CD4-positive, alpha-beta memory T cell (primary cell): ENCODE measurements around the gene RPS3. TPM values are rescaled to one million over a fixed set of nuclear protein-coding genes. Genes with fewer than 3 reads are reported as not detected.

Experiments used
- CTCF ChIA-PET: fragments of 350-600 bp; sonication (Branson Sonifier 250); formaldehyde crosslinking; loops from one replicate; lab custom pipeline; 2021; ENCODE audit warnings: inconsistent platforms; ENCODE audit not compliant: partially characterized antibody; lab: Charles Lee
- POLR2A ChIA-PET: fragments of 350-600 bp; sonication (Branson Sonifier 250); formaldehyde crosslinking; loops from one replicate; lab custom pipeline; 2021; ENCODE audit not compliant: partially characterized antibody; lab: Charles Lee
- DNase-seq, 5 donors: peaks; one replicate each; pipeline versions ENCODE4 v3.0.0 to v3.0.0-alpha.2; 2020 to 2022; ENCODE audit warnings: mixed read lengths in 1 of 5
- H3K27ac ChIP-seq: one replicate; pipeline ENCODE4 v1.7.0; 2013; ENCODE audit warnings: low read depth, low read length
- H3K27me3 ChIP-seq: 2 replicates; pipeline ENCODE4 v1.7.0; 2013; ENCODE audit warnings: mild to moderate bottlenecking, low read length, moderate library complexity; ENCODE audit not compliant: insufficient read depth
- H3K36me3 ChIP-seq: 2 replicates; pipeline ENCODE4 v1.7.0; 2013; ENCODE audit warnings: mild to moderate bottlenecking, low read length, moderate library complexity; ENCODE audit not compliant: insufficient read depth
- H3K4me1 ChIP-seq: 2 replicates; pipeline ENCODE4 v1.7.0; 2013; ENCODE audit warnings: mild to moderate bottlenecking, low read length, moderate library complexity; ENCODE audit not compliant: insufficient read depth
- H3K4me3 ChIP-seq, 2 donors: one replicate each; pipeline ENCODE4 v1.7.0; 2013; ENCODE audit warnings: low read length in 2 of 2, mild to moderate bottlenecking in 1 of 2
- H3K9me3 ChIP-seq, 2 donors: one replicate each; pipeline ENCODE4 v1.7.0; 2013; ENCODE audit warnings: low read length in 2 of 2, control low read depth in 1 of 2; ENCODE audit not compliant: control insufficient read depth in 1 of 2
- H3K27ac Mint-ChIP-seq, 7 donors: one replicate each; pipeline ENCODE4 v1.8.0; 2020 to 2021; ENCODE audit warnings: mixed read lengths in 7 of 7, mild to moderate bottlenecking in 6 of 7, inconsistent platforms in 3 of 7, moderate library complexity in 3 of 7
- H3K27me3 Mint-ChIP-seq, 2 donors: one replicate each; pipeline ENCODE4 v1.8.0; 2020 to 2021; ENCODE audit warnings: mixed read lengths in 2 of 2
- H3K36me3 Mint-ChIP-seq, 2 donors: one replicate each; pipeline ENCODE4 v1.8.0; 2020 to 2021; ENCODE audit warnings: mixed read lengths in 2 of 2, inconsistent platforms in 1 of 2, mild to moderate bottlenecking in 1 of 2
- H3K4me1 Mint-ChIP-seq, 4 donors: one replicate each; pipeline ENCODE4 v1.8.0; 2020 to 2021; ENCODE audit warnings: mixed read lengths in 4 of 4, mild to moderate bottlenecking in 1 of 4
- H3K4me3 Mint-ChIP-seq, 8 donors: one replicate each; pipeline ENCODE4 v1.8.0; 2020 to 2021; ENCODE audit warnings: mixed read lengths in 8 of 8, mild to moderate bottlenecking in 7 of 8, moderate library complexity in 6 of 8, inconsistent platforms in 3 of 8
- H3K9me3 Mint-ChIP-seq, 8 donors: one replicate each; pipeline ENCODE4 v1.8.0; 2020 to 2021; ENCODE audit warnings: mixed read lengths in 8 of 8, mild to moderate bottlenecking in 5 of 8, inconsistent platforms in 3 of 8, moderate library complexity in 1 of 8
- intact Hi-C: fragments of 100-400 bp; cut with micrococcal nuclease; formaldehyde crosslinking; loops from one replicate; pipeline ENCODE4 v1.15.1; 2023
- polyA plus RNA-seq, 2 donors: library from polyadenylated mRNA; unstranded; fragments of 300-500 nt; fragmentation: Illumina TruSeq; gene quantifications; one replicate each; pipeline ENCODE4 v1.2.3, GENCODE V29; 2021
- total RNA-seq, 2 experiments: library from RNA; stranded (reverse); gene quantifications; one replicate each; pipeline ENCODE4 v1.2.3, GENCODE V29; 2021

Gene RPS3
- total and polyA plus RNA-seq, 4 experiments from 2014 or later, result 4,846 to 5,812 (median 5,249) TPM

DNA sequence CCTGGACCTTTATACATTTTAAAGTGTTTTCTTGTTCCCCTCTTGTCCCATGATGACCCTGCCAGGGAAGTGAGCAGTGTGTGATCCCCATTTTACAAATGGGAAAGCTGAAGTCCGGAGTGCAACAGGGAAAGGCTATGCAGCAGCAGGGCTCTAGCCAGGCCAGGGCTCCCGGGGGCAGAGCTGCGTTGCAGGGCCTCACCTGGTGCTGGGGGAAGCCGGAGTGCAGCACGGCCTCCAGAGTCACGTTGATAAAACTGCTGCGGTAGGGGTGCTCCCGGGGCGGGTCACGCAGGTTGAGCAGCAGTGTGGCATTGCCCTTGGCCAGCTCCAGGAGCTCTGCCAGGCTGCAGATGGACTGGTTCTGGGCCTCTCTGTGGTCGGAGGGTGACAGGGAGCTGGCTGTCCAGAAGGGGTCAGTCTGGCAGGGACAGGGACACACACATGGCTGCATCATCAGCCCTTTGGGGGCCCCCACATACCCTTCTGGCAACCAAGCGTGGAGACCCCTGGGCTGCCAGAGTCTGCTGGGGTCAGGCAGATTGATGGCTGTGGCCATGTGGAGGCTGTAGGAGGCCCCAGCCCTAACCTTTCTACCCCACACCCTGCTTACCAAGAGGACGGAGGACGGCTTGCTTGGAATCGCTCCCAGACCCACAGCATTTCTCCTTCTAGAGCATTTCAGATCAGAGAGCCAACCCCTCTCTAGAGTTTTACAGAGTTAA, 43.0 kb downstream of the RPS3 start:
- Mint-ChIP-seq H3K4me3 (no peak overlapping the region), H3K36me3 (peaks cover 16 to 32% of the 10 kb centered on the region in 2 donors), H3K4me1 (peaks cover 0 to 7% (median 3%) of the 10 kb centered on the region in 4 donors), H3K27ac (no peak overlapping the region), H3K9me3 (no peaks in the 10 kb centered on the region), H3K27me3 (no peaks in the 10 kb centered on the region)
- CTCF ChIA-PET, result interaction anchor here (4.6 to 8.3 kb wide), 3 partner anchors 53 to 134 kb away, joined by 28 to 301 read pairs (median 36); no protein-coding TSS in a partner anchor
- Histone ChIP-seq H3K27me3 (no peaks in the 10 kb centered on the region), H3K36me3 (peaks cover 4% of the 10 kb centered on the region), H3K4me1 (peaks cover 5% of the 10 kb centered on the region), H3K9me3 (no peaks in the 10 kb centered on the region), H3K27ac (no peak overlapping the region), H3K4me3 (no peak overlapping the region)
- intact Hi-C loops, result no loop called here
- POLR2A ChIA-PET, result interaction anchor here (1.1 kb wide), 1 partner anchor 83 kb away, joined by 3 read pairs; the partner anchor contains the start of gene GDPD5
- DNase-seq, result no peak

DNA sequence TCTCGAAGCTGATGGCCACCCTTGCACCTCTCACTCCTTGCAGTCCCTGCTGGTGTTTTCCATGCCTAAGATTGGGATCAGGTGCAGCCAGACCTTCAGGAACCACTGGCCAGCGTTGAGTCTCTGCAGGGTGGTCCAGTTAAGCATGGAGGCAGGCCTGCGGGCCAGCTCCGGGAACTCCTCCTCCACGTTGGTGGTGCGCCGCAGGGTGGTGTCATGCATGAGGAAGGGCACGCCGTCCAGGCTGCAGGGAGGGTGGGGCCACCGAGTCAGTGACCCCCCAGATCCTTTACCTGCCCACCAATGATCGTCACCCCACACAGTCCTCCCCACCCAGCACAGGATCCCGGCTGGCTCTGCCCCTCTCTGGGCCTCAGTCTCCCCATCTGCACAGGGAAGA, 43.7 kb downstream of the RPS3 start:
- Histone ChIP-seq H3K9me3 (no peaks in the 10 kb centered on the region), H3K36me3 (peaks cover 4% of the 10 kb centered on the region), H3K4me1 (peaks cover 5% of the 10 kb centered on the region), H3K27me3 (no peaks in the 10 kb centered on the region), H3K4me3 (no peak overlapping the region), H3K27ac (no peak overlapping the region)
- ChIA-PET POLR2A (no interaction called here), CTCF (interaction anchor here (1.0 to 8.3 kb wide), 8 partner anchors 34 to 133 kb away, joined by 4 to 301 read pairs (median 22); partner anchors contain the start of gene GDPD5)
- Mint-ChIP-seq H3K27ac (no peak overlapping the region), H3K4me3 (no peak overlapping the region), H3K4me1 (peaks cover 0 to 7% (median 3%) of the 10 kb centered on the region in 4 donors), H3K9me3 (no peaks in the 10 kb centered on the region), H3K27me3 (no peaks in the 10 kb centered on the region), H3K36me3 (peaks cover 10 to 30% of the 10 kb centered on the region in 2 donors)
- no peak for DNase-seq
- intact Hi-C loops, result no loop called here

DNA sequence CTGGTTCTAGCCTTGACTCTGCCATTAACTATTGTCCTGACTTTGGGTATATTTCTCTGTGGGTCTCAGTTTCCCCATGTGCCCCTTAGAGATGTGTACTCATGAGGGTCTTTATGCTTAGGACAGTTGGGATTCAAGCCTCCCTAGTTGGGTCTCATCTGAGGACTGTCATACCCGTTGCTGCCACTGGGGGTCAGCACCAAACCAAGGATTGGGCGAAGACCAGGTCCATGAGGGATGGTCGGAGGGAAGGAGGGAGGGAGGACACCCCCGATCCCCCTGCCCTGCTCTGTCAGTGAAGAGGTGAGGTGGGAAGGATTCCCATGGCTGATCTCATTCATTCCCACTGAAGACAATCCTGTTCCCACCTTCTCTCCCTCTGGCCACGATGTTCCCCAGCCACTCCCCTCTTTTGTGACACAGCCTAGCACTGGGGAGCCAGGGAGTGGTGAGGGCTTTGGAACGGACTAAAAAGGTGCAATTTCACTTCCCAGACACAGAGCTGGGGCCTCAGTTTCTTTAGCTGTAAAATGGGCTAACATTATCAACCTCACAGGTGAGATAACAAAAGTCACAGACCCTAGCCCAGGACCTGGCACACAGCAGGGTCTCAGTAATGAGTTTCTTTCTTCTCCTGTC, 46.1 kb downstream of the RPS3 start:
- no peak overlapping the region for H3K4me3 Mint-ChIP-seq
- no peaks in the 10 kb centered on the region for H3K9me3 Mint-ChIP-seq
- H3K4me3 ChIP-seq, result no peak overlapping the region
- peaks cover 3 to 18% of the 10 kb centered on the region in 2 donors for H3K36me3 Mint-ChIP-seq
- peak overlapping the region in 3 of 7 donors; percentile 29 to 45 (median 29) for H3K27ac Mint-ChIP-seq
- intact Hi-C loops, result loop anchor here (1.0 to 2.0 kb wide), 4 partner anchors 57 to 131 kb away; partner anchors contain the start of gene GDPD5
- POLR2A ChIA-PET, result interaction anchor here (0.7 to 2.2 kb wide), 8 partner anchors 31 to 92 kb away, joined by 3 to 12 read pairs (median 4); partner anchors contain the start of gene GDPD5
- peaks cover 5% of the 10 kb centered on the region for H3K4me1 ChIP-seq
- no peak overlapping the region for H3K27ac ChIP-seq
- CTCF ChIA-PET, result interaction anchor here (0.6 to 8.3 kb wide), 34 partner anchors 10 to 169 kb away, joined by 3 to 301 read pairs (median 5); partner anchors contain the start of genes GDPD5 and KLHL35
- no peaks in the 10 kb centered on the region for H3K27me3 Mint-ChIP-seq
- H3K9me3 ChIP-seq, result no peaks in the 10 kb centered on the region
- no peaks in the 10 kb centered on the region for H3K36me3 ChIP-seq
- H3K27me3 ChIP-seq, result no peaks in the 10 kb centered on the region
- peak; percentile 54 to 72 (median 63) for DNase-seq
- H3K4me1 Mint-ChIP-seq, result peaks cover 0 to 7% (median 3%) of the 10 kb centered on the region in 4 donors

DNA sequence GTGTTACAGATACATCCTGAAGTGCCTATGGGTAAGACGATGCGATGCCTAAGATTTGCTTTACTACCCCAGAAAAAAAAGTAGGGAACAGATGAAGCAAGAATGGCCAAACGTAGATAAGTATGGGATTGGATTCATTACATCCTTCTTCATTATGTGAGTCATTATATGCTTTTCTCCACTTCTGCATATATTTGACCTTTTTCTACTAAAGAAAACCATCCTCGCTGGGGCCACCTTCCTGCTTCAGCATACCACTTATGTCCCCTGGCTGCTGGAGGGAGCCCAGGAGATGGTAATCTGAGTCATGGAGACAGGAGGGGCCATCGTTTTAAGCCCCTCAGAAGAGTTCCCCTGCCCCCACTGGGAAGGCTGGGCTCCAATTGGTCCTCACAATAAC, 48.1 kb downstream of the RPS3 start:
- Mint-ChIP-seq H3K9me3 (no peaks in the 10 kb centered on the region), H3K27me3 (no peaks in the 10 kb centered on the region), H3K4me3 (no peak overlapping the region), H3K36me3 (peaks cover 7 to 24% of the 10 kb centered on the region in 2 donors), H3K4me1 (peaks cover 0 to 7% (median 3%) of the 10 kb centered on the region in 4 donors), H3K27ac (no peak overlapping the region)
- Histone ChIP-seq H3K27me3 (no peaks in the 10 kb centered on the region), H3K4me1 (peaks cover 5% of the 10 kb centered on the region), H3K36me3 (no peaks in the 10 kb centered on the region), H3K4me3 (no peak overlapping the region), H3K27ac (no peak overlapping the region), H3K9me3 (no peaks in the 10 kb centered on the region)
- ChIA-PET CTCF (interaction anchor here (8.3 kb wide), 1 partner anchor 85 kb away, joined by 301 read pairs; no protein-coding TSS in a partner anchor), POLR2A (no interaction called here)
- intact Hi-C loops, result no loop called here
- no peak for DNase-seq

DNA sequence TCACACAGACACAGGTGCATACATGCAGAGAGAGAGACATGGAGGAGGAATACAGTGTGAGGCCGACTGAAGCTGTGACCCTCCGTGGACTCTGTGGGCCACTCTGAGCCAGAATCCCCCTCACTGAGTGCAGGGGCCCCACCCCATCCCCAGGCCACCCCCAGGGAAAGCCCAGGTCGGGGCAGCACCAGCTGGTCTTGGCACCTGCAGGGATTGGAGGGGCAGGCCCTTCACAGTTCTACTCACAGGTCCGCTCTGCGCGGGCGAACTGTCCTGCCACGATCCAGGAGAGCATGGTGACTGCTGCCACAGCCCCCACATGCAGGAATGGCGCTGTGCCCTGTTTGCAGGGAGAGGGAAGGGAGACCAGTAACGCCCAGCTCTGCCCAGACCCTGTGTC, 50.0 kb downstream of the RPS3 start:
- Mint-ChIP-seq H3K27me3 (no peaks in the 10 kb centered on the region), H3K4me3 (no peak overlapping the region), H3K9me3 (no peaks in the 10 kb centered on the region), H3K36me3 (peaks cover 10 to 27% of the 10 kb centered on the region in 2 donors), H3K4me1 (peaks cover 0 to 7% (median 3%) of the 10 kb centered on the region in 4 donors), H3K27ac (no peak overlapping the region)
- ChIA-PET POLR2A (no interaction called here), CTCF (interaction anchor here (1.9 kb wide), 1 partner anchor 83 kb away, joined by 19 read pairs; no protein-coding TSS in a partner anchor)
- DNase-seq, result no peak
- Histone ChIP-seq H3K9me3 (no peaks in the 10 kb centered on the region), H3K27me3 (no peaks in the 10 kb centered on the region), H3K4me3 (no peak overlapping the region), H3K4me1 (peaks cover 5% of the 10 kb centered on the region), H3K27ac (no peak overlapping the region), H3K36me3 (no peaks in the 10 kb centered on the region)
- intact Hi-C loops, result no loop called here

DNA sequence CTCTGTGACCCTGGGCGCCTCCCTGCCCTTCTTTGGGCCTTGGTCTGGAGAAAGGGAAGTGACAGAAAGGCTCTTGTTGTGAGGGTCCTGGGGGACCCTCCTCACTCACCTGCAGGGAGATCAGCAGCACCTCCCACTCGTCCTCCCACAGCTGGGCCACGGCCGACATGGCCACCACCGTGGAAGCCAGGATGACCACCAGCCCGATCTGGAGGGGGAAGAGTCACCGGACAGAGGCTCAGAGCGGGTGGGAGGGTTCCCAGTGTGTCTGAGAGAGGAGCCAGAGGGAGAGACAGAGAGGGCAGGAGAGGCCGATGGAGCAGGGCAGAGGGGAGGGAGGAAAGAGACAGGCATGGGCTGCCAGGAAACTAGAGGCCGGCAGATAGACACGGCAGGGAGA, 50.5 kb downstream of the RPS3 start:
- POLR2A ChIA-PET, result no interaction called here
- intact Hi-C loops, result no loop called here
- Histone ChIP-seq H3K27me3 (no peaks in the 10 kb centered on the region), H3K27ac (no peak overlapping the region), H3K36me3 (no peaks in the 10 kb centered on the region), H3K4me3 (no peak overlapping the region), H3K4me1 (peaks cover 5% of the 10 kb centered on the region), H3K9me3 (no peaks in the 10 kb centered on the region)
- H3K27ac Mint-ChIP-seq, result peak overlapping the region in 1 of 7 donors; percentile 70
- peaks cover 0 to 7% (median 3%) of the 10 kb centered on the region in 4 donors for H3K4me1 Mint-ChIP-seq
- CTCF ChIA-PET, result interaction anchor here (1.9 kb wide), 1 partner anchor 82 kb away, joined by 19 read pairs; no protein-coding TSS in a partner anchor
- DNase-seq, result no peak
- no peak overlapping the region for H3K4me3 Mint-ChIP-seq
- no peaks in the 10 kb centered on the region for H3K27me3 Mint-ChIP-seq
- peaks cover 10 to 31% of the 10 kb centered on the region in 2 donors for H3K36me3 Mint-ChIP-seq
- H3K9me3 Mint-ChIP-seq, result no peaks in the 10 kb centered on the region

DNA sequence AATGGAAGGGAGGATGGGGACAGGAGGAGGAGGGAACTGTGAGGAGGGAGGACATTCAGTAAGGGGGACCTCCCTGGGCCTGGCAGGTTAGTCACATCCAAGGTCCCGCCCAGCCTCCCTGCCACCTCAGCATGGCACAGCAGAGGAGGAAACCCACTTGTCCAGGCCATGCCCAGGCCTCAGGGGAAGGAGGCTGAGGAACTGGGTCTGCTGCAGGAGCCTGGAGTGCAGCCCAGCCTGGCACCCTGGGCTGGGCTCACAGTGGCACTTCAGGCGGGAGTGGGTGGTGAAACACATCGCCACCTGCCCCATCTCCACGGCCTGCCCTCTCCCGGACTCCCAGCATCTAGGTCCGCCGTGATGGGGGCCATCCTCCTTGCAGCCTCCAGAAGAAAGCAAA, 50.9 kb downstream of the RPS3 start:
- no peaks in the 10 kb centered on the region for H3K27me3 Mint-ChIP-seq
- intact Hi-C loops, result no loop called here
- Histone ChIP-seq H3K36me3 (no peaks in the 10 kb centered on the region), H3K27ac (no peak overlapping the region), H3K27me3 (no peaks in the 10 kb centered on the region), H3K4me1 (peaks cover 4% of the 10 kb centered on the region), H3K9me3 (no peaks in the 10 kb centered on the region), H3K4me3 (no peak overlapping the region)
- CTCF ChIA-PET, result interaction anchor here (1.0 kb wide), 1 partner anchor 61 kb away, joined by 6 read pairs; no protein-coding TSS in a partner anchor
- H3K27ac Mint-ChIP-seq, result no peak overlapping the region
- H3K9me3 Mint-ChIP-seq, result no peaks in the 10 kb centered on the region
- H3K4me1 Mint-ChIP-seq, result peaks cover 0 to 4% (median 2%) of the 10 kb centered on the region in 4 donors
- H3K36me3 Mint-ChIP-seq, result peaks cover 8 to 32% of the 10 kb centered on the region in 2 donors
- POLR2A ChIA-PET, result no interaction called here
- H3K4me3 Mint-ChIP-seq, result no peak overlapping the region
- DNase-seq, result no peak
